COLO668 (cell line): Measurements from ENCODE around the gene TTYH2.

ENCODE experiments used
- DNase-seq: peaks from one replicate; lab custom pipeline; 2025; ENCODE audit not compliant: unreplicated experiment; lab: John Stamatoyannopoulos, UW

TTYH2 gene

DNA sequence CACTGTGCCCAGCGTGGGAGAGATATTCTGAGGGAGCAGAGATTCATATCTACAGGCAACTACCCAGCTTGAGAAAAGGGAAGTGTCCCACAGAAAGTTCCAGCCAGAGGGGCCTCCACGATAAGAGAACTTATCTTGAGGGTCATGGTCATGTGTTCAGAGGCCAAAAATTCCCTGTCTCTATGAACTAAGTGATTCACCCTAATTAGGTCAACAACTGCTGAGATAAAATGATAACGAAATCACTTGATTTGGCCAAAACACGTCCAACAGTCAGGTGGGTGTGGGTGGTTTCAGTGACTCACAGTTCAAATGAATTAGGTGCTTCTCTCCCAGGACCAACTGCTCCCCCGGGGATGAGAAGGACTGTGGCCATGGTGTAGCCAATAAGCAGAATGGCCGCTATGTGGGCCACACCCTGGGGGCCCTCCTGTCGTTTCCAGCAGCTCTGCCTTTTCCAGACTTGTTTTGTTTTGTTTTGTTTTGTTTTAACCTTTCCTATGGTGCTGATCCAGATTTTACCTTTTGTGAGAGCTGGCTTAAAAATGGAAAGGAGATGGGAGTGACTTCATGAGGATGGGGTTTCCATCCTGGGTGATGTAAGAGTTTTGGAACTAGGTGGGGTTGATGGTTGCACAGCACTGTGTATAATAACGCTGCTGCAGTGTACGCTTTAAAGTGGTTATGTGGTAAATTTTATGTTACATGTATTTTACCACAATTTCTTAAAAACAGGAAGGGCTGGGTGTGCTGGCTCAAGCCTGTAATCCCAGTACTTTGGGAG lies 69.4 kb downstream of the TTYH2 start:
- no peak for DNase-seq

DNA sequence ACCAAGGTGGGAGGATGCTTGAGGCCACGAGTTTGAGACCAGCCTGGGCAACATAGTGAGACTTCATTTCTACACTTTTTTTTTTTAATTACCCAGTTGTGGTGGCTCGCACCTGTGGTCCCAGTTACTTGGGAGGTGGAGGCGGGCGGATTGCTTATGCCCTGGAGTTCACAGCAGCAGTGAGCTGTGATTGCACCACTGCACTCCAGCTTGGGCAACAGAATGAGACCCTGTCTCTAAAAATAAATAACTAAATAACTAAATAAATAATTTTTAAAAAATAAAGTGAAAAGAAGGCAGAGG lies 70.0 kb downstream of the TTYH2 start:
- DNase-seq, result no peak

DNA sequence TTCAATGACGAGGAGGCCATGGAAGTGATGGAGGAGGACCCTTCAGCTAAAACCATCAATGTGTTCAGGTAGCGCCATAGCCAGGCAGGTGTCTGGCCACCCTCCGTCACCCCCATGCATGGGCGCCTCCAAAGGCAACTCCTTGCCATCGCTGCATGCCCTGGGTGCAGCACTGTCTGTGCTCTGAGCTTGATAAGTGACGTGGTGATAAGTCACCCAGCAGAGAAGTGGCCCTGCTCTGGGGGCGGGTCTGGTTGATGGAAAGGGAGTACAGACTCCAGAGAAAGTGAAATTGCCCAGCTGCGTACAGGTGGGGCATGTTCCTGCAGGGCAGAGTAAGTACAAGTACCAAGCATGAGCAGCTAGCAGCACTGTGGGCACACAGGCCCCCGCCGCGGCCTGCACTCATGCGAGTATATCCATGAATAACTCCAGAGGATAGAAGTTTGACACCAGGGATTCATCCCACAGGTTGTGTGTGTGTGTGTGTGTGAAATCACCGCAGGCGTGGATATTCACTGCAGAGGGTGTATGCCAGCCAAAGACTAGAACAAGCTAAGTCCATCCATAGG lies 73.7 kb downstream of the TTYH2 start:
- no peak for DNase-seq

DNA sequence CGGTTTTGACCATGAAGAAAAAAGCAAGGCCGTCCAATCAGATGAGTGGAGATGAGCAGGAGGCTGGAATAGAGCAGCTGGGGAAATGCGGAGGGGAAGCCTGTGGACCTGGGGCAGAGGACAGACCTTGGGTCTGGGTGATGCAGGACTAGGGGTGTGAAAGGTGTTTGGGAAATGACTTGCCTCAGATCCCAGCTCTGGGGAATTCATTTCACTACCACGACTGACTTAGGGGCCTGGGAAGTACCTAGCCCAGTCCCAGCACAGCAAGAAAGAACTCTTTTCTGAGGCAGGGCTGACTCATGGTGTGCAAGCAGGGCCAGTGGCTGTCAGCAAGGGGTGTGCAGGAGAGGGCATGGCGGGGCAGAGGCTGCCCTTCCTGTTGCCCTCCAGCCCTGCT lies 75.4 kb downstream of the TTYH2 start:
- DNase-seq, result no peak

- DNase-seq, result no peak
Measured at GRCh38 chr17:74289688-74290087, 76.3 kb downstream of the TTYH2 start.

DNA sequence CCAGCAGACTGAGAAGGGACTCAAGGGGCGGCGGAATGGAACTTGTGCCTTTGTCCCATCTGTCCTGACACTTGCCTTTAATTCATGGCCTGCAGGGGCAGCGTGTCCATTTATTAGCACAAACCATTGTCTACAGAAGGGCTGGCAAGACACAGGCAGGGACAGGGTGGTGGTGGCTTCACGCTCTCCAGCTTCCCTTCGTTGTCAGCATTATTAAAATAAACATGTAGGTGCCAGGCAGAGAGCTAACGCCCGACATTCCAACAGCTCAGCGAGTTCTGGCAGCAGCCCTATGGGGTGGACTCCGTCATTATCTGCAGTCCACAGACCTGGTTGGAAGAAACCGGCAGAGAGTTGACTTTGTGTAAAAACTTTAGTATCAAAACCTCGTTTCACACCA lies 77.0 kb downstream of the TTYH2 start:
- no peak for DNase-seq

- DNase-seq, result no peak
Measured at GRCh38 chr17:74292495-74292894, 79.1 kb downstream of the TTYH2 start.

DNA sequence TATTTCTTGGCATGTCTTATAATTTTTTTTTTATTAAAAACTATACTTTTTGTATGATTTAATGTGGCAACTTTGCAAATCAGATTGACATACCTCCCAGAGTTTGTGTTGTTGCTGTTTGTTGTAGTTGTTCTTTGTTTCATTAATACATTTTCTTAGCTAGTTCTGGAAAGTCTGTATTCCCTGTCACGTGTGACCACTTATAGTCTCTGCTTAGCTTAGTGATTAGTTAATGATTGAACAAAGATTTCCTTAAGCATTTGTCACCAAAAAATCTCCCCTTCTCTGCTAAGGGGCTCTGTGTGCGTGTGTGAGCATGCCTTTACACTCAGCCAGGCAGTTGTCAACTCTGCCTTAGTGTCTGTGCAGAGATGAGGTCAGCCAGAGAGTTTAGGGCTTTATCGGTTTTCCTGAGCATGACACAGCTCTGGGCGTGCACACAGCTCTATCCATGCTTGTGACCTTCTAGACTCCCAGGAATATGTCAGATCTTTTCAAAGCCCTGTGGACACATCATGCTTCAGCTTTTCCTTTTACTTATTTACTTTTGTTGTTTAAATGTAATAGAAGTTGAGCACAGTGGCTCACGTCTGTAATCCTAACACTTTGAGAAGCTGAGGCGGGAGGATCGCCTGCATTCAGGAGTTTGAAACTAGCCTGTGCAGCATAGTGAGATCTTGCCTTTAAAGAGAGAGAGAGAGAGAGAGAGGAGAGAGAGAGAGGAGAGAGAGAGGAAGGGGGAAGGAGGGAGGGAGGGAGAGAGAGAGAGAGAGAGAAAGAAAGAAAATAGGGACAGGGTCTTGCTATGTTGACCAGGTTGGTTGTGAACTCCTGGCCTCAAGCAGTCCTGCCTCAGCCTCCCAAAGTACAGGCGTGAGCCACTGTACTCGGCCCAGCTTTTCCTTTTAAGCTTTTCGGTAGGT lies 82.5 kb downstream of the TTYH2 start:
- DNase-seq, result no peak

DNA sequence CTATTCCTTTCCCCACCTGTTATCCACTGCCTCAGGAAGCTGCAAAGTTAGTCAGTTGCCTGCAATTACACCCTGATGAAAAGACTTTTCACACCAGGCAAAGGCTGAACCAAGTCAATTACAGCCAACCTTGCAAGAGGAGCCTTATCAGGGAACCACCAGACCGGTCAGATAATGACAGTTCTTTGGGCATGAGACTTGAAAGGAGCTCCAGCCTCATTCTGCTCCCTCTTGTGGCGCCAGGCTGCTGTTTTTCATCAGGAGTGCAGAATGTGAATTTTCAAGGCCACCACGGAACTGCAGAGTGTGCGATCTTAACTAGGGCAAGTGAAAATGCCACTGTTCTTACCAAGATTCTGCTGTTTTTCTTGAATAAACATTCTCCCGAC lies 83.2 kb downstream of the TTYH2 start:
- DNase-seq, result peak; percentile 10

DNA sequence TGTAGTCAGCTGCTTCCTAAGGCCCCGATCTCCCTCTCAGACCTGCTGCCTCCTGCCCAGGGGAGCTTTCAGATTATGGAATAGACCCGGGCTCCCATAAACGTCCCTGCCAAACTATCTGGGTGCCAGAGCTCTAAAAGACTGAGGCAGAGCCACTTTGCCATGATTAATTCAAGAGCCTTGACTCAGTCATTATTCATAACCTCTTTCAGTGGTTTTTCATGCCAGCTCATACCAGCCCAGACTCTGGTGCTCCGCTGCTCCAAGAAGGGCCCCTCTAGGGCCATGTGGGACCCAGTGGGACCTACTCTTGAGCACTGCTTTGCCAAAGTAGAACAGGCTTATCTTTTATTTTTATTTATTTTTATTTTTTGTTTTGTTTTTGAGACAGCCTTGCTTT lies 84.6 kb downstream of the TTYH2 start:
- DNase-seq, result no peak

DNA sequence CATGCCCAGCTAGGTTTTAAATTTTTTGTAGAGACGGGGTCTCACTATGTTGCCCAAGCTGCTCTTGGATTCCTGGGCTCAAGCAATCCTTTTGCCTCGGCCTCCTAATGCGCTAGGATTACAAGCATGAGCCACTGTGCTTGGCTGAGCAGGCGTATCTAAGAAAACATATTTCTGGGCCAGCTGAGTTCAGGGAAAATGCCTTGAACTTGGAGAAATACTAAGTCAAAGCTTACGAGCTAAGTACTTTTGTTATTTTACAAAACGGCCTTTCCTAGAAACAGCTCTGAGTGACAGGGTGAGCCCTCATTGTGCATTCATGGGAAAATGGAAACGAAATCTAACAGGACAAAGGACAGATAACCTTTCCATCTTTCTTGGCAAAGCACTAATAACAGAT lies 85.4 kb downstream of the TTYH2 start:
- DNase-seq, result no peak

GRCh38 chr17:74299226-74300009 lies 86.0 kb downstream of the TTYH2 start:
- no peak for DNase-seq

- no peak for DNase-seq
Measured at GRCh38 chr17:74303305-74303704, 89.9 kb downstream of the TTYH2 start.

DNA sequence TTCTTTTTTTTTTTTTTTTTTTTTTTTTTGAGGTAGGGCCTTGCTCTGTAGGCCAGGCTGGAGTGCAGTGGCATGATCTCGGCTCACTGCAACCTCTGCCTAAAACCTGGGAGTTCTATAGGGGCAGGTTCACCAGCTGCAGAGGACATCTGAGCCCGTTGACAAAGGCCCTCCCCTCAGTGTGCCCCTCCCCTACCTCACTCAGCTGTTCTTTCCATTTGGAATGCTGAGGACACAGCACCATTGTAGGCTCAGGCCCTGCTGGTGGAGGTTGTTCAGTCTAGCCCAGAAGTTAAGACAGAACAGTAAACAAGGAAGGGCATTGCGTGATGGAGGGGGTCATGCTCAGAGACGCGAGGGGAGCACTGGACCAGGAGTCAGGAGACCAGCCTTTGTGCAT lies 90.8 kb downstream of the TTYH2 start:
- no peak for DNase-seq

- peak; percentile 14 for DNase-seq
Measured at GRCh38 chr17:74305865-74306654, 92.7 kb downstream of the TTYH2 start.

DNA sequence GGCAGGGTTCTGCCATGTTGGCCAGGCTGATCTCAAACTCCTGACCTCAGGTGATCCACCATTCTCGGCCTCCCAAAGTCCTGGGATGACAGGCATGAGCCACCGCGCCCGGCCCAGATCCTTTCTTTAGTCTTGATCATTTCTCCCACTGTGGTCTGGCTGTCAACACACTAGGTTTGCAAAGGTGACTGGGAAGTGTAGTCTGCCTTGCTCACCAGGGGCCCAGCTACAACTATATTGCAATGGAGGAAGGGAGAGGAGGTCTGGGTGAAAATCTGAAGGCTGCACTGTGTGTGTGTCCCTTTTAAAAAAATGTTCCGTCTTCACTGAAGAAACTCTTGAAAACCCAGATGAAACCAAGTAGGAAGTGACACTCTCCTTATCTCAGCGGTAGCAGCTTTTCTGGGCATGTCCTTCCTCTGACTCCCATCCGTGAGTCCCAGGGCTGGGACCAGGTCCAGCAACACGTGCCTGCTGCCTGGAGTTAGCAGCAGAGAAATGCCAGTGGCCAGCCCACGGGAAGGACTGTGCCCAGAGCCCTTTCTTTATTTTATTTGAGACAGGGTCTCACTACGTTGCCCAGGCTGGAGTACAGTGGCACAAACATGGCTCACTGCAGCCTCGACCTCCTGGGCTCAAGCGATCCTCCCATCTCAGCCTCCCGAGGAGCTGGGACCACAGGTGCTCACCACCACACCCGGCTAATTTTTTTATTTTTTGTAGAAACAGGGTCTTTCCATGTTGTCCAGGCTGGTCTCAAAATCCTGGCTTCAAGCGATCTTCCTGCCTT lies 94.8 kb downstream of the TTYH2 start:
- DNase-seq, result no peak

GRCh38 chr17:74309902-74310301 lies 96.5 kb downstream of the TTYH2 start:
- no peak for DNase-seq
